NCI-H226 (cell line): ENCODE measurements around the gene SWSAP1.

Experiments used
- DNase-seq: peaks from one replicate; pipeline ENCODE4 v3.0.0-alpha.2; 2015

SWSAP1 gene

GRCh38 chr19:11416346-11417052, 42.0 kb downstream of the SWSAP1 start:
- no peak for DNase-seq

GRCh38 chr19:11418094-11418548, 43.7 kb downstream of the SWSAP1 start:
- no peak for DNase-seq

- DNase-seq, result no peak
Measured at GRCh38 chr19:11418549-11419506, 44.4 kb downstream of the SWSAP1 start, which contains the start of gene RGL3. Gene RGL3 (minus strand): TSS chr19:11419314. CDS start chr19:11419278, 36 bp downstream.

- no peak for DNase-seq
Measured at GRCh38 chr19:11420429-11421370, 46.2 kb downstream of the SWSAP1 start.

- DNase-seq, result no peak
Measured at GRCh38 chr19:11421371-11422098, 47.1 kb downstream of the SWSAP1 start.

GRCh38 chr19:11422163-11423065, 47.9 kb downstream of the SWSAP1 start:
- no peak for DNase-seq

- DNase-seq, result no peak
Measured at GRCh38 chr19:11423164-11423790, 48.8 kb downstream of the SWSAP1 start.

- DNase-seq, result no peak
Measured at GRCh38 chr19:11423791-11424181, 49.3 kb downstream of the SWSAP1 start.
